ENCODE data around the gene SCARF2.
"Not testable (repeated sequence)": the region's sequence is repeated elsewhere in the genome, so short reads cannot be mapped to it uniquely, and the experiment has no call there.

The SCARF2 gene

GRCh38 chr22:20391222-20391621 lies 46.4 kb downstream of the SCARF2 start:
- no peak for DNase-seq

GRCh38 chr22:20390394-20390907 lies 47.2 kb downstream of the SCARF2 start:
- DNase-seq: no peak

- DNase-seq: no peak
These were observed 48.3 kb downstream of the SCARF2 start for GRCh38 chr22:20389288-20389687.

DNA sequence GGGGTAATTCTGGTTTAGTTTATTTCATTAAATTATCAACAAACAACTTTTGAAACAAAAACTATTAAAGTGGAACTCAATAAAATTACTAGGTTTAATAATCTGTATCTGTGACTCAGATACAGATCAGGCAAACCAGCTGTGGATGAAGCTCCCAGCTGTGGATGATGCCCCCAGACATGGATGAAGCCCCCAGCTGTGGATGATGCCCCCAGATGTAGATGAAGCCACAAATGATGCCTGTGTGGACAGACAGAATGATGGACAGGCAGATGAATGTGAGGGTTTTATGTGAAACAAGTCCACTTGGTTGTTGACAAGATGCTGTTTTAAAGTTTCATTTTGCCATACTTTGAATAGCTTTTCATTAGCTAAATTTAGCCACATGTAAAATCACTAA lies 49.4 kb downstream of the SCARF2 start:
- no peak for DNase-seq

- no peak for DNase-seq
These were observed 50.7 kb downstream of the SCARF2 start for GRCh38 chr22:20386972-20387371.

- DNase-seq: no peak
These were observed 51.3 kb downstream of the SCARF2 start for GRCh38 chr22:20386336-20386735.

DNA sequence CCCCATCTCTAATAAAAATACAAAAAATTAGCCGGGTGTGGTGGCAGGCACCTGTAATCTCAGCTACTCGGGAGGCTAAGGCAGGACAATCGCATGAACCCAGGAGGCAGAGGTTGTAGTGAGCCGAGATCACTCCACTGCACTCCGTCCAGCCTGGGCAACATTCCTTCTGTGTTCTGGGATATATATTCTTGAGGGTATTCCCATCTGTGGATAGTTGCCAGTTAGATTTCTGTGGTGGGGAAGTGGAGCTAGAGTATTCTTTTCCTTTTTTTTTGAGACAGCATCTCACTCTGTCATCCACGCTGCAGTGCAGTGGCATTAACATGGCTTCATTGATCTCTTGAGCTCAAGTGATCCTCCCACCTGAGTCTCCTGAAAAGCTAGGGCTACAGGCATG lies 52.8 kb downstream of the SCARF2 start:
- no peak for DNase-seq

- DNase-seq: no peak
These were observed 53.5 kb downstream of the SCARF2 start for GRCh38 chr22:20384171-20384570.

DNA sequence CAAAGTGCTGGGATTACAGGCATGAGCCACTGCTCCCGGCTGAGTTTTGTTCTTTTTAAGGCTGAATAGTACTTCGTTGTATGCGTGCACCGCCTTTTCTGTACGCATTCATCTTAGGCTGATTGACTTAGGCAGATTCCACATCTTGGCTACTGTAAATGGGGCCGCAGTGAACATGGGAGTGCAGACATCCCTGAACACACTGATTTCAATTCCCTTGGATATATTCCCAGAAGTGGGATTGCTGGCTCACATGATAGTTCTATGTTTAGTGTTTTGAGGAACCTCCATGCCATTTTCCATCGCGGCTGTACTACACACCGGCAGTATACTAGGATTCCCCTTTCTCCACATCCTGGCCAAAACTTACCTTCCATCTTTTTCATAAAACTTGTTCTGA lies 54.1 kb downstream of the SCARF2 start:
- no peak for DNase-seq

DNA sequence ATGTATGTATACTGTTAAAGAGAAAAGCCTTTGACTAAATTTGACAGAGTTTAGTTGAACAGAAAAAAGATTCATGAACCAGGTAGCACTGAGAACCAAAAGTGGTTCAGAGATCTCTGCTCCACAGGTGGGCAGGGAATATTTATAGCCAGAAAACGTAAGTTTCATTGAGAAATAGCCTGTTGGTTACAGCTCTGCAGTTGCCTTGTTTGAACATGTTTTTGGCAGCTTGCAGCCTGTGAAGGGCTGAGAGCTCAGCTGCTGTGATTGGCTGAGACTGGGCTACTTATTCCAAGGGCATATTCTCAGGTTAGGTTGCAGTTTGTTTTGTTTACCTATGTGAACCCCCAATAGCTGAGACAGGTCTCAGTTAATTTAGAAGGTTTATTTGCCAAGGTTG lies 57.1 kb downstream of the SCARF2 start:
- DNase-seq: no peak

GRCh38 chr22:20378684-20379083 lies 58.9 kb downstream of the SCARF2 start:
- not testable (repeated sequence) for DNase-seq

GRCh38 chr22:20378110-20378509 lies 59.5 kb downstream of the SCARF2 start:
- DNase-seq: no peak

- DNase-seq: not testable (repeated sequence)
These were observed 60.6 kb downstream of the SCARF2 start for GRCh38 chr22:20376983-20377382.

DNA sequence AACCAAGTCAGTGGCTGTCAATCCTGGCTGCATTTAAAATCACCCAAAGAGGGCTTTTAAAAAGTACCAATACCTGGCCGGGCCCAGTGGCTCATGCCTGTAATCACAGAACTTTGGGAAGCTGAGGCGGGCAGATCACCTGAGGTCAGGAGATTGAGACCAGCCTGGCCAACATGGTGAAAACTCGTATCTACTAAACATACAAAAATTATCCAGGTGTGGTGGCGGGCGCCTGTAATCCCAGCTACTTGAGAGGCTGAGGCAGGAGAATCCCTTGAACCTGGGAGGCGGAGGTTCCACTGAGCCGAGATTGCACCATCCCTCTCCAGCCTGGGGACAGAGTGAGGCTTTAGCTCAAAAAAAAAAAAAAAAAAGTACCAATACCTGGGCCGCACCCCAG lies 61.3 kb downstream of the SCARF2 start:
- not testable (repeated sequence) for DNase-seq
